B cell (primary cell): ENCODE measurements around the gene KLHL6.
"Not testable (repeated sequence)": the region's sequence is repeated elsewhere in the genome, so short reads cannot be mapped to it uniquely, and the experiment has no call there.

Source experiments
- EZH2 ChIP-seq: IDR thresholded peaks from 2 replicates; pipeline ENCODE4 v1.6.1; 2012; ENCODE audit warnings: borderline replicate concordance, low read depth, mild to moderate bottlenecking, moderate library complexity, low read length; ENCODE audit not compliant: insufficient read depth, poor library complexity, severe bottlenecking
- TF ChIP-seq, protein P1 (sequence below): fragments of 200-600 bp; IDR thresholded peaks from one replicate; pipeline ENCODE4 v1.8.0; 2022; ENCODE audit warnings: antibody characterized with exemption, mild to moderate bottlenecking

DNA sequence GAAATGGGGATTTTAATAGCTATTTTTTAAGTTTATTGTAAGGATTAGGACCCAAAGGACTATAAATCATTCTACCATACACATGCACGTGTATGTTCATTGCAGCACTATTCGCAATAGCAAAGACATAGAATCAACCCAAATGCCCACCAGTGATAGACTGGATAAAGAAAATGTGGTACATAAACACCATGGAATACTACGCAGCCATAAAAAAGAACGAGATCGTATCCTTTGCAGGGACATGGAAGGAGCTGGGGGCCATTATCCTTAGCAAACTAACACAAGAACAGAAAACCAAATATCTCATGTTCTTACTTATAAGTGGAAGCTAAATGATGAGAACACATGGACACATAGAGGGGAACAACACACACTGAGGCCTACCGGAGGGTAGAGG is 26.7 kb downstream of the KLHL6 start:
- TF ChIP-seq, protein P1, sequence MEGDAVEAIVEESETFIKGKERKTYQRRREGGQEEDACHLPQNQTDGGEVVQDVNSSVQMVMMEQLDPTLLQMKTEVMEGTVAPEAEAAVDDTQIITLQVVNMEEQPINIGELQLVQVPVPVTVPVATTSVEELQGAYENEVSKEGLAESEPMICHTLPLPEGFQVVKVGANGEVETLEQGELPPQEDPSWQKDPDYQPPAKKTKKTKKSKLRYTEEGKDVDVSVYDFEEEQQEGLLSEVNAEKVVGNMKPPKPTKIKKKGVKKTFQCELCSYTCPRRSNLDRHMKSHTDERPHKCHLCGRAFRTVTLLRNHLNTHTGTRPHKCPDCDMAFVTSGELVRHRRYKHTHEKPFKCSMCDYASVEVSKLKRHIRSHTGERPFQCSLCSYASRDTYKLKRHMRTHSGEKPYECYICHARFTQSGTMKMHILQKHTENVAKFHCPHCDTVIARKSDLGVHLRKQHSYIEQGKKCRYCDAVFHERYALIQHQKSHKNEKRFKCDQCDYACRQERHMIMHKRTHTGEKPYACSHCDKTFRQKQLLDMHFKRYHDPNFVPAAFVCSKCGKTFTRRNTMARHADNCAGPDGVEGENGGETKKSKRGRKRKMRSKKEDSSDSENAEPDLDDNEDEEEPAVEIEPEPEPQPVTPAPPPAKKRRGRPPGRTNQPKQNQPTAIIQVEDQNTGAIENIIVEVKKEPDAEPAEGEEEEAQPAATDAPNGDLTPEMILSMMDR = not testable (repeated sequence)
- not testable (repeated sequence) for TF ChIP-seq EZH2
